HG03159 (cell line): ENCODE data around the gene AMZ1.
A peak's percentile ranks its signal among the peaks of the same experiment; 100 is the strongest.
"Not testable (repeated sequence)": the region's sequence is repeated elsewhere in the genome, so short reads cannot be mapped to it uniquely, and the experiment has no call there.

ENCODE experiments used
- ATAC-seq: cut with Tn5 transposase; IDR thresholded peaks from one replicate; pipeline ENCODE4 v1.9.1; 2021; ENCODE audit warnings: mild to moderate bottlenecking, moderate library complexity; ENCODE audit not compliant: unreplicated experiment

AMZ1 gene

DNA sequence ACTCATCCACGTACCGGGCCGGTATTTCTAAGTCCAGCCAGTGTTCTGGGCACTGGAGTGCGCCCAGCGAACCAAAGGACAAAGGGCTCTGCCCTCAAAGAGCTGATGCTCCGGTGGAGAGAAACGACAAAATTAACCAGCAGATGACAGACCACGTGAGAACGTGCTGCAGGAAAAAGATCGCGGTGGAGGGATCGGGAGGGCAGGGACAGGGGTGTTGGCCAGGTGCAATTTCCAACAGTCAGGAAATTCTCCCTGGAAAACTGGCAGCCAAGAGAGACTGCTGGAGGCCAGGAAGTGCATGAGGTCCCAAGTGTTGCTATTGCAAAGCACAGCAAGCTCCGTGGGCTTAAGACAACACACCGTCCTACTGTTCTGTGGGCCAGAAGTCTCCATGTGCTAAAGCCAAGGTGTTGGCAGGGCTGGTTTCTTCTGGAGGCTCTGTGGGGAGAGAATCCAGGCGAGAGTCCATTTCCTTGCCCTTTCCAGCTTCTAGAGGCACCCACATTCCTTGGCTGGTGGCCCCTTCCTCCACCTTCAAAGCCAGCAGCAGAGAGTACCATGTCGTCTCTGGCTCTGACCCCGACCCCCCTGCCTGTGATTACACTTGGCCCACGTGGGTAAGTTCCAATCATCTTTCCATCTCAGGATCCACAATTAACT is 21.3 kb upstream of the AMZ1 start:
- ATAC-seq, result no peak

DNA sequence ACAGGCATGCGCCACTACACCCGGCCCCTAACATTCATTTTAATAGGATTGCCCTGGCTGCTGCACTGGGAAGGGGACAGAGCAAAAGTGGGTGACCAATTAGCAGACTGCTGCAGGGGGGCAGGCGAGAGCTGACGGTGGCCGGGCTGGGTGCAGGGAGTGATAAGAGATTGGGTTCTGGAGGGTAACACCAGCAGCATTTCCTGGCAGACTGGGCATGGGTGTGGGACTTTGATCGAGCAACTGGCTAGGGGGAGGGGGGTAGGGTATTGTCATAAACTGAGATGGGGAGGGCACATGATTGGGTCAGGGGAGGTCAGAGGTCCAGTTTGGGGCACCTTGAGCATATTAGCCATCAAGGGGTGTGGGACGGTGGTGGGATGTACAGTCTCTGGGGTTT is 20.2 kb upstream of the AMZ1 start:
- ATAC-seq, result no peak

DNA sequence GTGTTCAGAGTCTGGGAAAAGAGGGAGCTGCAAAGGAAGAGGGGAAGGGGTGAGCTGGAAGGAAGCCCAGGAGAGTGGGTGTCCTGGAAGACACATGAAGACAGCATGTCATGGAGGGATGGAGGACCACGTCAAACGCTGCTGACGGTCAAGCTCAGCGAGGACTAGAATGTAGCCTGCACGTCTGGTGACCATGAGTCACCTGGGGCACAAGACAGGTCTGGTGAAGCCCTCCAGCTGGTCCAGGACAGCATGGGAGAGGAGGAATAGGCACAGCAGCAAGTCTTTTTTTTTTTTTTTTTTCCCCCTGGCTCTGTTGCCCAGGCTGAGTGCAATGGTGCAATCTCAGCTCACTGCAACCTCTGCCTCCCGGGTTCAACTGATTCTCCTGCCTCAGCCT is 19.6 kb upstream of the AMZ1 start:
- no peak for ATAC-seq

DNA sequence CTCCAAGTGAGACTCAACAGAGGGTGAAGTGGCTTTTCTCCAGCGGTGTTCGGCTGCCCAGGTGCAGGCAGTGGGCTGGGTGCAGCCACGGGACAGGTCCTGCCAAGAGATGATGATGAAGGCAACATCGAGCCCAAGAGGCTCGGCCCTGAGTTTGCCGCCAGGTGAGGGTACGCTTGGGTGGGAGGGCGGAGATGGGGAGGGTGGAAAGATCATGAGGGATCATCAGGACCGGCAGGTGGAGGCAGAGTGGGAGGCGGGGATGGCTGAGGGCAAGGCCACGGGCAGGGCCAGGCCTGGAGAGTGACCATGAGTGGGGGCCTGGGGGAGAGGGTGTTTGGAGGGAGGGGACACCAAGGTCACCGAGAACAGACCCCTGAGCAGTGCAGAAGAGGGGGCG is 17.8 kb upstream of the AMZ1 start:
- no peak for ATAC-seq

DNA sequence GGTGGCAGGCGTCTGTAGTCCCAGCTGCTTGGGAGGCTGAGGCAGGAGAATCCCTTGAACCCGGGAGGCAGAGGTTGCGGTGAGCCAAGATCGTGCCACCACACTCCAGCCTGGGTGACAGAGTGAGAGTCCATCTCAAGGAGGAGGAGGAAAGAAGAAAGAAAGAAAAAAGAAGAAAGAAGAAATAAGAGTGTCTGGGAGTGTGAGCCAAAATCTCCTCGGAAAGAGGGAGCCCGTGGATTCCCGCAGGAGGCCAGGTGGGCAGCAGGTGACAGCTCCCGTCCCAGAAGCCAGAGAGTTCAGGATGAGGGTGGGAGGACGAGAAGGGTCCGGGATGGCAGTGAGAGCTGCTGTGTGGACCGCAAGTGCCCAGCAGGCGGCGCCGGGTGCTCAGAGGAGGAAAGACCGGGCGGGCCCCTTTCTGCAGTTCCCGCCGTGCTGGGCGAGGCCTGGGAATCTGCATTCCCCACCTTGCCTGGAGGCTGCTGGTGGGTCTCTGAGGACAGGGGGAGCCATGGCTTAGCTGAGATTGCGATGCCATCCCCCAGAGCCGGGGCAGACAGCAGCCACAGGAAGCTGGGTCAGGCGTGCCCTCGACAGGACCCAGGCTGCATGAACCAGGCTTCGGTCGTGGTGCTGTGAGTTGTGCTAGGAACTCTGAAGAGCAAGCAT is 17.1 kb upstream of the AMZ1 start:
- ATAC-seq, result no peak

DNA sequence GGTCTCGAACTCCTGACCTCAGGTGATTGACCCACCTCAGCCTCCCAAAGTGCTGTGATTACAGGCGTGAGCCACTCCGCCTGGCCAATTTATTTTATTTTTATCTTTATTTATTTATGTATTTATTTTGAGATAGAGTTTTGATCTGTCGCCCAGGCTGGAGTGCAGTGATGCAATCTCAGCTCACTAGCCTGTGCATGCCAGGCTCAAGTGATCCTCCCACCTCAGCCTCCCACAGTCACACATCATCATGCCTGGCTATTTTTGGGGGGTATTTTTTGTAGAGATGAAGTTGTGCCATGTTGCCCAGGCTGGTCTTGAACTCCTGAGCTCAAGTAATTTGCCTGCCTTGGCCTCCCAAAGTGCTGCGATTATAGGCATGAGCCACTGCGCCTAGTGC is 14.8 kb upstream of the AMZ1 start:
- ATAC-seq, result not testable (repeated sequence)

DNA sequence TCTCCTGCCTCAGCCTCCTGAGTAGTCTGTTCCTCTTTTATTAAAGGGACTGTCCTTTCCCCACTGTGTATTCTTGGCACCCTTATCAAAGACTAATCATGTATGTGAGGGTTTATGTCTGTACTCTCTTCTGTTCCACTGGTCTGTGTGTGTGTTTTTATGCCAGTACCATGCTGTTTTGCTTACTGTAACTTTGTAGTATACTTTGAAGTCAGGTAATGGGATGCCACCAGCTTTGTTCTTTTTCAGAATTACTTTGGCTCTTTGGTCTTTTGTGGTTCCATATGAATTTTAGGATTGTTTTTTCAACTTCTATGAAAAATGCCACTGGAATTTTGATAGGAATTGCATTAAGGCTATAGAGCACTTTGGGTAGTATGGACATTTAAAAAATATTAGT is 14.1 kb upstream of the AMZ1 start:
- no peak for ATAC-seq

DNA sequence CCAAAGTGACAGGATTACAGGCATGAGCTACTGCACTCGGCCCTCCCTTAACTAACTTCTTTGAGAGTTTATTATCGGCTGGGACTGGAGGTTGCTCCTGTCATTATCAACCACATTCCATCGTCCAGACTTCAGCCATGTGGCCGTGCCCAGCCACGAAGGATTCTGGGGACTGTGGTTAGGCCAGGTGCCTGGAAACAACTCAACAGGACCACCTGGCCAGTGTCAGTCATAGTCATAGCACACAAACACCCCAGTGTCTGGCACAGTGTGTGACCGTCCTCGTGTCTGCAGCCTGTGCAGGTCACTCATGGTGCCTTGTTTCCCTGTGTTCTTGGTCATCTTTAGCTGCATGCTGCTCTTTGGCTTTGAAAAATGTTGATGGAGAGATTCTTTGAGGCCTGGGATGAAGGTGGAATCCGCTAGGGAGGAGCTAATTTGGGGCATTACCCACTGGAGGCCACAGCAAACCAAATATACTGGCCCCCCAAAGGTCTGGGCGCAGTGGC is 12.7 kb upstream of the AMZ1 start:
- ATAC-seq, result no peak

DNA sequence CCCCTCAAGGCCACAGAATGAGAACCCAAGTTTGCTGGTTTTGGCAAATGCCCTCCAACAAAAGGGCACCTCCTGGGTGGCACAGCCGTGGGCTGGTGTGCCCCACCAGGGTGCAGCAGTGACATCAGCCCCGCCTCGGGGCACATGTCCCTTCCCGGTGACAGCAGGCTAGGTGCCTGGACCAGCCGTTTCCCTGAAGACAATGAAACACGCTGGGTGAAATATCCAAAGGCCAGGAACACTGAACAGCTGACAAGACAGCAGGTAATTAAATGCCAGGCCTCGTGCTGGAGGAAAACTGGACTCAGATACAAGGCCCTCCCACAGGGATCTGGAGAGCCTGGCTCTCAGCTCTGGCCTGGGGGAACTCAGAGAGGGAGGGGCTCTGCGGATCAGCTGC is 11.4 kb upstream of the AMZ1 start:
- not testable (repeated sequence) for ATAC-seq

DNA sequence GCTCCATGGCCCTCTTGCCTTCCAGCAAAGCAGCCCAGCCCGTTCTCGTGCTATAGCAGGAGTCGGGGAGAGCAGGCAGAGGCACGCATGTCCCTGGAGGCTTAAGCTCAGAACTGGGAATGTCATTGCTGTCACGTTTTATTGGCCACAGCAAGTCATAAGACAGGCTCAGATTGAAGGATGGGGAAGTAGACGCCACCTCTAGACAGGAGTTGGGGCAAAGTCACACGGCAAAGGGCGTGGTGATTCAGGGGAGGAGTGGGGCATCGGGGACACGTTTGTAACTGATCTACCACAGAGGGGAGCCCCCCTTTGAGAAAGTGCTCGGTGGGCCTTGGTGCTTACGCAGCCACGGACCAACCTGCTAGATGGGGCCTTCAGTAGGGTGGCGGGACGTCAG is 9.5 kb upstream of the AMZ1 start:
- ATAC-seq, result not testable (repeated sequence)

DNA sequence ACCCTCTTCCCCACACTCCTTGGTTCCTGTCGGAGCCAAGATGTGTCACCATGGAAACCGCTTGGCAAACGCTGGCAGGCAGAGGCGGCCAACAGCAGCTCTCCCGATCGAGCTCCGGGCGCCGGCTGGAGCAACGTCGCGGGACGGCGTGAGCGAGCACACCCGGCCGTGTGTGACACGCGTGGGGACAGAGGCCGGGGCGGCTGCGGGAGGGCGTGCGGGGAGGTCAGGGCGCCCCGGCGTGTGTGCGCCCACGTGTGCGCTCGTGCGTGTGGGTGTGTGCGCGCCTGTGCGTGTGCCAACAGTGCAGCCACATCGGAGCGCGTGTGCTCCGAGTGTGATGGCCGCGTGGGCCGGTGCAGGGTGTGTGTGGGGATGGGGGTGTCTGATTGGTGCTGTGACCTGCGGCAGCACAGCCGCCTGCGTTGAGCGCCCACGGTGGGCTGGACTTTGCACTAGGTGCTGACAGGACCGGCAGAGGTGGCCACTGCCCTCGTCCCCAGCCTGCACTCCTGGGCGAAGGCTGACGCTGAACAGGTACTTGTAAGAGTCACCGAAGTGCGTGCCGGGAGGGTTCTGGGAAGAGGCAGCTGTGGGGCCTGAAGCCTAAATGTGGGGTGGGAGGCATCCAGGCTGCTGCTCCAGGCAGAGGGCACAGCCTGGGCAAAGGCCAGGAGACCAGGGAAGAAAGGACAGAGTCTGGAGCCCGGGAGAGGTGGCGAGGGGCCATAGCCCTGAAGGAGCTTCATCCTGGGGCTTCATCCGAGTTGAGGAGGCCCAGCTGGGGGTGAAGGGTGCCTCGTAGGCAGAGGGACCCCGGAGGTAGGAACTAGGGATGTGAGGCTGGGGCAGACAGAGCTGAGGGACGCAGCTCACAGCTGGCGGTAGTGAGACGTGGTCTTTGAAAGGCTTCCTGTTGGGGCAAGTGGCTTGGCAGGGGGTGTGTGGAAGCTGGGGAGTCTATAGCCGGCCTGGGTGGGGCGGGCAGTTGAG is 8.6 kb upstream of the AMZ1 start:
- not testable (repeated sequence) for ATAC-seq

DNA sequence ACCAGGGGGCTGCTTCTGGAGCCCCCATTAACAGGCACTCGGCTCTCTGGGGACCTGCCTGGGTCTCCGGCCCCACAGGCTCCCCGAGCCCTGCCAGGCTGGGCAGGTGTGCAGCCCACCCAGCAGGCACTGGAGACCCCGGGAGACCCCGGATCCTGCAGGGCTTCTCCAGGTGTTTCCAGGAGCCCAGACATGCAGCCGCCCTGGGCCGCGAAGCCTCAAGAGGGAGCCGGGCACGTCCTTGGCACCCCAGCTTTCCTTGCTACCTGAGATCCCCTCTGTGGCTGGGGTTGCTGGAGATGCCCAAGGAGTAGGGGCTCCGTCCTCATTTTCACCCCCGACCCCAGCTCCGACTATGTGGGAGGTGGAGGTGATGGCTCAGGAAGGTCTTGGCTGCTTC is 7.7 kb upstream of the AMZ1 start:
- ATAC-seq, result no peak

DNA sequence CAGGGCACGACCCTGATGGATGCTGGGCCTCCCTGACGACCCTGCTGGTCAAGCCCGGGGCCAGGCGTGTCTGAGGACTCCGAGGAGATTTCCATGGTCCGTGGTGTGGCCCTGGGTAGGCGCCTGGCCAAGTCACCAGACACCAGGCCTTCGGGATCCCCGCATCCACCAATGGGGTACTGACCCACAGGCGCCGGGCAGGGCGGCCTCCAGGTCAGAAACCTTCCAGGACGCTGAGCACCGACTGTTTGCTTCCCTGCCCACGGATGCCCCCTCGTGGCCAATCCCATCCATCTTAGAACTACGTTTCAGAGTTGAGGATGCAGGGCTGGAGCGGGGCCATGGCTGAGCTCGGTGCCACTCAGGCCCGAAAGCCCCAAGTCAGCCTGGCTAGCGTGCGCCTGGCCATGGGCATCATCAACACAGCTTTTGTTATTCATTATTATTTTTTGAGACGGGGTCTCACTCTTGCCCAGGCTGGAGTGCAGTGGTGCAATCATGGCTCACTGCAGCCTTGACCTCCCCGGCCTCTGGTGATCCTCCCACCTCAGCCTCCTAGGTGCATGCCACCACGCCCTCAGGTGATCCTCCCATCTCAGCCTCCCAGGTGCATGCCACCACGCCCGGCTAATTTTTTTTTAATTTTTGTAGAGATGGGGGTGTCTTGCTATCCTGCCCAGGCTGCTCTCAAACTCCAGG is 7.1 kb upstream of the AMZ1 start:
- ATAC-seq, result no peak

DNA sequence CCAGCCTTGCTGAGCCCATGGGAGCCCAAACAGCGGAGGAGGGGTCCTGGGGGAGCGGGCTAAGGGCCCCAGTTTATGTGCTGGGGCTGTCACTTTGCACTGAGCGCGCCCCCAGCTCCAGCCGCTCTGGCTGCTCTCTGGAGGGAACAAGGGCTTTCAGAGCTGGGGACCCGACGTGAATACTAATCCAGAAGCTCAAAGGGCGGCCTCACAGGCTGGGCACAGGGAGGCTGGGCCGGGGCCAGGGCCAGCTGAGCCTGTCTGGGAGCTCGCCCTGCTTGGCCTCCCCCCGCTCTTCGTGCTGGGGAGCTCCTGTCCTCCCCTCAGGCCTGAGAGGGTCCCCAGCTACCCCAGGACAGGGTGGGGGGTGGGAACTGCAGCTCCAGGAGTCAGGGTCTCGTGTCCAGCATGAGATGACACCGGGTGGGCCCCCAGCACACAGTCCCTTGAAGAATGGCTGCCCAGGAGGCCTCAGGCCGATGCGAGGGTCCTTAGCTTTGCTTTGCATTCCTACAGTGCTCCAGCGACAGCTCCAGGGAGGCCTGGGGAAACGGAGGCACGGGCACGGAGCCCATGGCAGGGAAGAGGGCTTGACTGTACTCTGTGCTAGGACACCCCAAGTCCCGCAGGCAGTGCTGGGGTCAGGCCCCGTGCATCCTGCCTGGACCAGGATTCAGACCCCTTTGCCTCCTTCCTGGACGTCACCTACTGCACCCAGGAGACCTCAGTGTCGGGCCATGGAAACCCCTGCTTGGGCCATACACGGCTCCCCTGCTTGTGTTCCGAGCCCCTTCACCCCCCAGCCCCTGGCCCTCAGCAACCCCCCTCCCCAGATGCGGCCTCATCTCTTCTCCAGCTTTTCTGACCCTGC is 5.8 kb upstream of the AMZ1 start:
- no peak for ATAC-seq

DNA sequence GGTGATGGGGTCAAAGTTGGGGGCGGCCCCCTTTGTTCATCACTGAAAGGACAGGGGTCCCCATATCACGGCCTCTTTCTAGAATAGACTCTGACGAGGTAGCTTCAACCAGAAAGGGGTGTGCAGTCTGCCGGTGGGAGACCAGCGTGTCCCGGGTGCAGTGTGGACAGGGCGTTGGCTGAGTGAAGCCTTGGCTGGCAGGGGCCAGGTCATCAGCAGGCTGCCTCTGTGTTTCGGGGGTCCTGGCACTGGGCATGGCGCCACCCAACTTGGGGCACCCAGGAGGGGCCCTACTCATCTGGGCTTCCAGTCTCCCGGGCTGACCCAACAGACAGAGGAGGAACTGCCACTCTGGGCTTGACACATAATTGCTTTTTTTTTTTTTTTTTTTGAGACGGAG is 3.5 kb upstream of the AMZ1 start:
- no peak for ATAC-seq

DNA sequence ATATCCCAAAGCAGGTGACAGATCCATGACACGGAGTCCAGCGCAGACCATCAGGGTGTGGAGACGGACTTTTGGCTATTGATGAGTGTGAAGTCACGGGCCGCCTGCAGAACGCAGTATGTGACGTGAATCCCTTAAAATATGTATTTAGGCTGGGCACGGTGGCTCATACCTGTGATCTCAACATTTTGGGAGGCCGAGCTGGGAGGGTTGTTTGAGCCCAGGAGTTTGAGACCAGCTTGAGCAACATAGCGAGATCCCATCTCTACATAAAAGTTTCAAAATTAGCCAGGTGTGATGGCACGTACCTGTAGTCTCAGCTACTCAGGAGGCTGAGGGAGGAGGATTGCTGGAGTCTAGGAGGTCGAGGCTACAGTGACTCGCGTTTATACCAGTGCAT is 1.9 kb upstream of the AMZ1 start:
- no peak for ATAC-seq

DNA sequence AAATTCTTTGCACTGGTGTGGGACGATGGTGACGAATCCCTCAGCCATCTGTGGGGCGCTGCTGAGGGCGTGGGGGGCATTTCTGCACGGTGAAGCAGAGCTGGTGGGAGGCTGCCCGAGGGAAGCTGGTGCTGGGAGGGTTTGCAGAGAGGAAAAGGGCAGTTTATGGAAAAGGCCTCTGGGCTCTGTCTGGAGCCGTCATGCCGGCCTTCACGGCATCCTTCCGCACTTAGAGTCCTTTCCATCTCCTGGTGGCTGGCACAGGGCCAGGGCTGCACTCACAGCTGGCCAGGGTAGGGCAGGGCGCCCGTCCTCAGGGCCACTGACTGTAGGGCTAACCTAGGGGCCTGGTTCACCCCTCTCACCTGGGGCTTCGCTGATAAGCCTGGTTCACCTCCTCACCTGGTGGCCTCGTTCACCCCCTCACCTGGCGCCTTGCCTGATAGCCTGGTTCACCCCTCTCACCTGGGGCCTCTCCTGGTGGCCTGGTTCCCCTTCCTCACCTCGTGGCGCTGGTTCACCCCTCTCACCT is 598 bp upstream of the AMZ1 start:
- ATAC-seq, result no peak

DNA sequence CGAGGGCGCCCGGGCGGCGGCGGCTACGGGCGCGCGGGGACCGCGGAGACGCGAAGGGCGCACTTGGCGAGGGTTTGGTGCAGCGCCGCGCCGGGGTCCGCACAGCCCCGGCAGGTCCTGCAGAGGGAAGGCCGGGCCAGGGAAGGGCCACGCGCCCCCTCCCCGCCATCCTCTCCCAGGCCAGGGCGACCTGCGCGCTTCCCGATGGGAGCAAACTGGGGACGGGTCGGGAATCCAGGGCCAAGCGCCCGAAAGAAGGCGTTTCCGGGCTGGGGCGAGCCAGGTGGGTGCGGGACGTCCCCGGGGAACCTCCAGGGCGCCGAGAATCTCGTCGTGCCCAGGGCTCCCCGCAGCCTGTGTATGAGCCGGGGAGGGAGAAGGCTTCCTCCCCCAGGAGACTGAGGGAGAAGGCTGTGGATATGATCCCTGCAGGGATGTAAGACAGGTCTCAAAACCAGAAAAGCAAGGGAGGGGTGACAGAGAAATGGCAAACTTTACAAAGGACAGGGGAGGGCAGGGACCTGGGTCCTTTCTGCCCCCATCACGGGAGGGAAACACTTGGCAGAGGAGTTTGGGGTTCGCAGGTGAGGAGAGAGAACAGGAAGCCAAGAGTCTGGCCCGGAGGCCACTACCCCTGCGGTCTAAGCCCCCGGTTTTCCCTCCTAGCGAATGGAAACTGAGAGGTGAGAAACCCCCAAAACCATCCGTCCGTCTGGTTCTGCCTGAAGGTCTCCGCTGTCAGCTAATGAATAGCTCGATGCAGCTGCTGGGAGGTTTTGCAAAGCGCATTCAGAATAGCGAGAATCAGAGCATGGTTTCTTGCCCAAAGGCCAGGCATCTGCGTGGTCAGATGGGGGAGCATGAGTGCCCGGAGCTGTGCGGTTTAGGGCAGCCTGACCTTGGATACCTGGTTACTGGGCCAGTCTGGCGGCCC is 674 bp downstream of the AMZ1 start:
- ATAC-seq, result peak; percentile 76
